DOHH2 (cell line): ENCODE measurements around the gene AKAP1.

ENCODE experiments used
- CTCF ChIP-seq: fragments of 200-600 bp; sonication (generic); IDR thresholded peaks from one replicate; pipeline ENCODE4 v1.5.1; 2014; ENCODE audit warnings: antibody characterized with exemption, mild to moderate bottlenecking, low read depth, low read length; ENCODE audit not compliant: poor library complexity, severe bottlenecking
- EZH2phosphoT487 ChIP-seq: fragments of 200-600 bp; sonication (generic); IDR thresholded peaks from 2 replicates; pipeline ENCODE4 v1.6.1; 2017; ENCODE audit warnings: borderline replicate concordance, mild to moderate bottlenecking, antibody characterized with exemption, low read length, moderate library complexity, mixed read lengths

DNA sequence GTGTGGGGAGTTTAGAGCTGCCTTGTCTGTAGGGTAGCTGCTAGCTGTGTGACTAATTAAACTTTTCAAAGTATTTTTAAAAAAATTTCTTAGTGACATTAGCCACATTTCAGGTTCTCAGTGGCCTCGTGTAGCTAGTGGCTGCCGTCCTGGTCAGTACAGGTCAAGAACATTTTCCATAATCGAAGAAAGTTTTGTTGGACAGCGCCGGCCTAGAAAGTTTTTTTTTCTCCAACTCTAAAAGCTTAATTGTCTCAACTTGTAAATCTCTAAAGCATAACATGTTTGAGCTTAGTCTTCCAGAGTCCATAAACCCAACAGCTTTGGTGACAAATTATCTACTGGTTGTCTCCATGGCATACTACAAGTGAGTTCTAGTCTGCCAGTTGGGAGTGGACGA is 4.3 kb downstream of the AKAP1 start:
- TF ChIP-seq CTCF (no peak), EZH2phosphoT487 (no peak)
